Measurements from ENCODE around the gene FBXW10.
"Not testable (repeated sequence)": the region's sequence is repeated elsewhere in the genome, so short reads cannot be mapped to it uniquely, and the experiment has no call there.

- not testable (repeated sequence) for TF ChIP-seq POLR2A, CTCF (IDR thresholded peaks at IDR 0.05)
Measured at GRCh38 chr17:18747501-18747900, 3.6 kb downstream of the FBXW10 start.

Data from heart left ventricle (tissue), 13 donors.